ENCODE measurements around the gene TTC4.

Gene TTC4

DNA sequence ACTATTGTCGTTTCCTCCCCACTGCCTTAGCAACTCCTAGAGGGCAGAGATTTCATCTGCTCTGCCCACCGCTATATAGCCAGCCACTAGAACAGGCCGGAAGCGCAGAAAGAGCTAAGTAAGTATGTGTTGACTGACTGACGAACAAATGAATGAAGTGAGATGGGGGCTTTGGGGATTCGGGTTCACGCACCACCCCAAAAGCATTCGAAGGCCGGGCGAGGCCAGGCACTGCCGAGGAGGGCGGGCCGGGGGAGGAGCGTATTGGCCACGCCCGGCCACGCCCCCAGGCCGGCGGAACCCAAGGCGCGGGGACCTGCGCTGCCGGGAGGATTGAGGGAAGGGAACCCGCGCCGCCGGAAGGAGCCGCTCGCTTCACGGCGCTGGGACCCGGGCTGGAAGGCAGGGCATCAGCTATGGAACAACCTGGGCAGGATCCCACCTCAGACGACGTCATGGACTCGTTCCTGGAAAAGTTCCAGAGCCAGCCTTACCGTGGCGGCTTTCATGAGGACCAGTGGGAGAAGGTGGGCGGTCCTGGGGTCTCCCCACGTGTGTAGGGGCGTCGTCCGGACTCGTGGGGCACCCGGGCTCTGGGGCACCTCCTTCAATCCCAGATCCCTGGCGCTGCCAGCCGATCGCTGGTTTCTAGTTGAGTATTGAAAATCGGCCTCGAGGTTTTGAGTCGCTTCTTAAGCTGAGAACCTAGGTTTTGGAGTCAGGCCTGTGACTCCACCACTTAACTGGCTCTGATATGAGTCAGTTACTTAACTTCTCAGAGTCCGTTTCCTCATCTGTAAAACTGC, at the start of gene TTC4:
Gene TTC4 (plus strand): TSS at position 369 of the 806 bp plus-strand sequence. CDS start 48 bp downstream, at position 417.
- DNase-seq (ENCODE audit: low spot score): peak; percentile 92
- no peak for TF ChIP-seq CTCF (IDR thresholded peaks at IDR 0.05; ENCODE audit: extremely low read depth, missing control alignments)

DNA sequence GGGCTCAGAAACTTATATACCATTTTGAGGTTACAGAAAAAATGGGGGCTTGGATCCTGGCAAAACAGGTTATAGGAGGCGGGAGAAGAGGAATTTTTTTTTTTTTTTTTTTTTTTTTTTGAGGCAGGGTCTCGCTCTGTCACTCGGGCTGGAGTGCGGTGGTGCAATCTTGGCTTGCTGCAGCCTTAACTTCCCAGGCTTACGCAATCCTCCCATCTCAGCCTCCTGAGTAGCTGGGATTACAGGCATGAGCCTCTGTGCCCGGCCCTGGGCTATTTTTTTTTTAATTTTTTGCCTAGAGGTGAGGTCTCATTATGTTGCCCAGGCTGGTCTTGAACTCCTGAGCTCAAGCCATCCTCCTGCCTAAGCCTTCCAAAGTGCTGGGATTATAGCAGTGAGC, 49.3 kb upstream of the TTC4 start:
- no peak for DNase-seq (ENCODE audit: low spot score)
- TF ChIP-seq CTCF (IDR thresholded peaks at IDR 0.05; ENCODE audit: extremely low read depth, missing control alignments): no peak

DNA sequence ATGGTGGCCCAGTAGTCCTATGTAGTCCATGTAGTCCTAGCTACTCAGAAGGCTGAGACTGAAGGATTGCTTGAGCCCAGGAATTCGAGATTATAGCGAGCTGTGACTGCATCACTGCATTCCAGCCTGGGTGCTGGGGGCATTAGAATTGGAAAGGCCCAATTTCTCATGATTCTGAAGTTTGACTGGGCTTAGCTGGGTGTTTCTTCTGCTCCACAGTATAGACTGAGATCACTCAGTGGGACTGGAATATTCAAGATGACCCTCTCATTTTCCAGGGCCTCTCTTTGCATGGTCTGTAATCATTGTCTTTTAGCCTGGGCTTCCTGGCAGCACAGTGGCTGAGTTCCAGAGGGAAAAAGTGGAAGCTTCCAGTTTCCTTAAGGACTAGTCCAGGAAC, 47.9 kb upstream of the TTC4 start:
- DNase-seq (ENCODE audit: low spot score): no peak
- TF ChIP-seq CTCF (IDR thresholded peaks at IDR 0.05; ENCODE audit: extremely low read depth, missing control alignments): no peak

GRCh38 chr1:54668567-54668966, 47.1 kb upstream of the TTC4 start:
- no peak for TF ChIP-seq CTCF (IDR thresholded peaks at IDR 0.05; ENCODE audit: extremely low read depth, missing control alignments)
- no peak for DNase-seq (ENCODE audit: low spot score)

- peak; percentile 68 for DNase-seq (ENCODE audit: low spot score)
These were observed 43.6 kb upstream of the TTC4 start for GRCh38 chr1:54671985-54672608.

GRCh38 chr1:54678776-54679643, 36.7 kb upstream of the TTC4 start:
- DNase-seq (ENCODE audit: low spot score): no peak
- TF ChIP-seq CTCF (IDR thresholded peaks at IDR 0.05; ENCODE audit: extremely low read depth, missing control alignments): no peak

More at GRCh38 chr1:54671985-54672608, 43.6 kb upstream of the TTC4 start:
- peak; percentile 71 for TF ChIP-seq CTCF (IDR thresholded peaks at IDR 0.05; ENCODE audit: extremely low read depth, missing control alignments)

Data from GM20000 (cell line).